ENCODE data around the gene ZBTB20.

- TF ChIP-seq CTCF (IDR thresholded peaks at IDR 0.05) (no peak), POLR2A (IDR thresholded peaks at IDR 0.05) (no peak)
Measured at GRCh38 chr3:114660808-114661207, 486.3 kb downstream of the ZBTB20 start.
